DMS153 treated with DMSO at 0.1 percent for 48 hours (cell line): ENCODE measurements around the gene SLC25A26.
"Not testable (repeated sequence)": the region's sequence is repeated elsewhere in the genome, so short reads cannot be mapped to it uniquely, and the experiment has no call there.

Experiments
- DNase-seq: peaks from one replicate; lab custom pipeline; 2025; ENCODE audit not compliant: unreplicated experiment; lab: John Stamatoyannopoulos, UW

The SLC25A26 gene

GRCh38 chr3:66226093-66226492, 5.3 kb downstream of the SLC25A26 start:
- DNase-seq = not testable (repeated sequence)

- DNase-seq = no peak
Observed at GRCh38 chr3:66227051-66227450, 6.2 kb downstream of the SLC25A26 start.

DNA sequence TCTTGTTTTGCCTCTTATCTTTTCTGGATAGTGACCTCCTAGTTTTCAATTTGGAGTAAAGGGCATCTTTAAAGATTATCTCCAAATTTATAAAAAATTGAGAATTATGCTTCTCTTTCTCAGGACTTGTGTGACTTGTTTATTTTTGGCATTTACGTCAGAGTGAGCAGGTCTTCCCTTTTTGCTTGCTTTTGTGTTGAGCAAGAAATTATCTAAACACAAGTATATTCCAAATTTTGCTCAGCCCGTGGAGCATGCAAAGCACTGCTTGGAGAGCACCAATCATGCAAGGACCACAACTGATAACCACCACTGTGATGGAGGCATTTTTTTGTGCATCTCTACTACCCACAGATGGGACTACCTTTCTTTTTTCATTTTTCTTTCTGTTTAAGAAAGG, 7.1 kb downstream of the SLC25A26 start:
- DNase-seq = no peak

DNA sequence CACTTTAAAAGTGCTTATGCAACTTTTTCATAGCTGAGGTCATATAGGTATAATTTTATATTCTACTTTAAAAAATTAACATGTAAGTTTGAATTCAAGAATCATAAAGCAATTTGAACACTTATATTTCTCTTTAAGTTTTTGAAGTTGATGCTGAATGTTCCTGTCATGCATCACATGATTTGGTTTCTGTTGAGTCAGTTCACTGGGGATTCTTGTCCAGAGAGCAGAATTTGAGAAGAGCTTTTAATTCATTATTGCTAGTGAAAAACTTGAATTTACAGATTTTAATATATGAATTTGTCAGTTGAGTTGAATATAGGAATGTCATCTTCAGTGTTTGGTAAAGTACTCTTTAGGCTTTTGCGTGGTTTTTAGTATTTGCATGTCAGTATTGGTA, 7.9 kb downstream of the SLC25A26 start:
- DNase-seq = no peak

GRCh38 chr3:66229931-66230330, 9.1 kb downstream of the SLC25A26 start:
- DNase-seq = no peak

- DNase-seq = no peak
Observed at GRCh38 chr3:66233033-66233432, 12.2 kb downstream of the SLC25A26 start.

- no peak for DNase-seq
Observed at GRCh38 chr3:66236281-66236680, 15.5 kb downstream of the SLC25A26 start.

DNA sequence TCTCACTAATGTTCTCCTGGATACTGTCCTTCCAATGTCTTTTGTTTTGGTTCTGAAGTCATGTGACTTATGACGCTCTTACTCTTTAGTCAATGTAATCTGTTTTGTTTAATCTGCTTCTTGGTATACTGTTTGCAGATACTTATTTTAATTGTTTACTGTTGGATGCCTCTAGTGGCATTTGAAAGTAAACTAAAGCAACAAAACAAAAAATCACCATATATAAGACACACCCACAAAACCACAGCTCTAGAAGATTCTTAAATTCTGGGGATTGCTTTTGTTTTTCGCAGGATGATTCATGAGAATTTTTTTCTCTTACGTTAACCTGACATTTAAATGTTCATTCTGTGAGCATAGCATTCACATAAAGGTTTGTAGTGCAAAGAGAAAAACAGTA, 16.8 kb downstream of the SLC25A26 start:
- no peak for DNase-seq

DNA sequence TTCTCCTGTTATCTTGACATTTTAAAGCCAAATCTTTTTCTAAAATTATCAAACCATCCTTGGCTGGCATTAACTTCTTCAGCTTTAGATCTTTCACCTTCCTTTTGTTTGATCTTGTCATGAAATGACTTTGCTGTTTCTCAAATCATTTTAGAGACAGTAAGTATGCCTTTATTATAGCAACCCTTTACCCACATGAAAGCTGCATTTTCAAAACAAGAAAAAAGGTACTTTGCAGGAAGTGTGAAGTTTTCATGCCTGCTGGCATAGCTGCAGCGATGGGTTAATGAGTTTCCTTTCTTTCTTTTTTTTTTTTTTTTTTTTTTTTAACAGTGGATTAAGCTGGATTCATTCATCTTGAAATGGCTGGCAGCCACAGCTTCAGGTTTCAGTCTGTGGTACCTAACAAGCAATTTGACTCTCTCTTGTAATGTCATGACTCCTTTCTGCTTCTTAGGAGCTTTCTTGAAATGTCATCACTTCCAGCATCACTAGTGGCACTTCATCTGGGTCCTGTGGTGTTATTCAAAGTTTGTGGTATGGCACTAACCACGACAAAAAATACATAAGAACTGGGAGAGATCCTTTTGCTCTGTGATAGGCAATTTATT, 18.8 kb downstream of the SLC25A26 start:
- no peak for DNase-seq

- DNase-seq = no peak
Observed at GRCh38 chr3:66241466-66241865, 20.7 kb downstream of the SLC25A26 start.

DNA sequence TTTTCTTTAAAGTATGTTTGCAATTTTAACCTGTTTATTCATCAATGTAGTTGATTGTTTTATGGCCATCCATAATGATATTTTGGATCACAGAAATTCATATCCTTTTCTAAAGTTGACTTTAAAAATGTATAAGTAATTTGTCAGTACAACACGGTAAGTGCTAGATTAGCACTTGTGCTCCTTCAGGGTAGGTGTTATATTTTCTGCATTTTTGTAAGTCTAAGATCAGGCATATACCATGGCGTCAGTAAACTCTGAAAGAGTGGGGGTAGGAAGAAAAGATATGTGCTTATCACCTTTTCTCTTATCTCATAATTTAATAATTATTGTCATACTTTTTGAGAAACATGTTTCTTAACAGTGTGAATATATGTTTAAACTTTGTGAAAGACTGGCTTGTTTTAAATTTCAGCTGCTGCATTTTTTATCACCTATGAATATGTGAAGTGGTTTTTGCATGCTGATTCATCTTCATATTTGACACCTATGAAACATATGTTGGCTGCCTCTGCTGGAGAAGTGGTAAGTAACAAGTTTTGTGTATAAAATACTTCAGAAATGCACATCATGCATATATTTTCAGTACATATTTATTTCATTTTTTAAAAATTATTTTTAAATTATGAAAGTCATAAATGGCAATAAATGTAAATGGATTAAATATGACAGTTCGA, 22.1 kb downstream of the SLC25A26 start:
- no peak for DNase-seq

DNA sequence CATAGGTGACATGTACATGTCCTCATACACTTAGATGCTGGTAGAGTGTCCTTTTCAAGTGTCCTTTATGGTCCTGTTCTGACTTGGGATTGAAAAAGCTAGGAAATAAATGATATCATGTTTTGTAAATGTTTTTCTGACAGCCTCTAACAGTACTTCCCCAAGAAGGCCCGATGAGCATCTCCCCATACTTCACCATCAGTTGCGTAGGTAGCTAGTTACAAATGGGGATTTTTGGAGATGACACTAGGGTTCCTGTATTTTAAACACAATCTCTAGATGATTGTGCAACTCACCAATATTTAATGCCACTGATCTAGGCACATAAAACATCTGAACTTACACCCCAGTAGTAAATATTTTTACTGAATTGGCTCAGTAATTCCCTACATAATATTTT, 27.8 kb downstream of the SLC25A26 start:
- DNase-seq = no peak

DNA sequence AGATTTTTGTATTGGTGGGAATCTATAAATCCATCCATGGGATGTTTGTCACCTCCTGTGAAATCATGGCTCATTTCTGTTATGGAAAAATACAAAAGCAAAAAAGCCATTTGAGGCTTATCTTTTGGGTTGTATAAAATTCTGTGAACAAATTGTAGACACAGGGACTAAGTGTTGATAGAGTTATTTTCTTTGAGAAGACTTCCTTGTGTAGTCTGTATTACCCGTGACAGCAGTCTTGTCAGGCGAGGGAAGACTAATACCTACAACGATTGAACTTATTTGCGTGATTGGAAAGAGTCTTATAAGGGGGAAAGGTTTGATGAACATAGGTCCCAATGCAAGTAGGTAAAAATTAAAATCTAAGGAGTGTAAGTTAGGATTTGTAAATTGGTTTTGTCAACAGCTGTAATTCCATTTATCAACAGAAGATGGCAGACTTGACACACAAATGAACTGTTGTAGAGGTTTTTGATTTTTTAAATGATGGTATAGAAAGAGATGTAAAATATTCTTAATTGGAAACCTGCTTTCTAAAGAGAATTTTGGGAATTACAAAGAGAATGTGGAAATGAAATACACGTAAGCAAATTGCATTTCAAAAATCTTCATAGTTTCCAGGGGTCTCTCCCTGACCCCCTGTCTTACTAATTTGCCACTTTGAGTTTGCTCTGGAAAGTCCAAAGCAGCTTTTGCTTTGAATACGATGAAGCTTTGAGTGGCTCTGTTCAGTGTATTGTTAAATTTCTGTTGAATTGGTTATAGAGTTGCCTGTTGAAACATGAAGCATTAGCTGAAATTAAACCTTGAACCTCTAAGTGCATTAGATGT, 33.2 kb downstream of the SLC25A26 start:
- no peak for DNase-seq

GRCh38 chr3:66255865-66256264, 35.1 kb downstream of the SLC25A26 start:
- DNase-seq = no peak

GRCh38 chr3:66256806-66257205, 36.0 kb downstream of the SLC25A26 start:
- no peak for DNase-seq

GRCh38 chr3:66259566-66260255, 38.9 kb downstream of the SLC25A26 start:
- no peak for DNase-seq

DNA sequence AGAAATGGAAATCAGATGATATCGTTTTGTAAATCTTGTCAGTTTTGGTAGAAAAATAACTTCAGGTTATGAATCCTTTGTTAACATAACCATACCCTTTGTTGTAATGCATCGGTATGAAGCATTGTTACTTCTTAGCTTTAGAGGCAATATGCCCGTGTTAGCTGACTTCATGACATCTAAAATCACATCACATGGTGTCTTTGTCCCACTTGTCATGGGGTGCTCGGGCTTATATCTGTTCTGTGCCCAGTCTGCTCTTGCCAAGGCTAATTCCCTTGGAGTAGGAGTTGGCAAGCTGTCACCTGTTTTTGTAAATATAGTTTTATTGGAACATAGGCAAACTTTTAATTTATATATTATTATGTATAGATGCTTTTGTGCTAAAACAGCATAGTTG, 39.6 kb downstream of the SLC25A26 start:
- no peak for DNase-seq

- no peak for DNase-seq
Observed at GRCh38 chr3:66261355-66261754, 40.6 kb downstream of the SLC25A26 start.

GRCh38 chr3:66265649-66266048, 44.8 kb downstream of the SLC25A26 start:
- no peak for DNase-seq

DNA sequence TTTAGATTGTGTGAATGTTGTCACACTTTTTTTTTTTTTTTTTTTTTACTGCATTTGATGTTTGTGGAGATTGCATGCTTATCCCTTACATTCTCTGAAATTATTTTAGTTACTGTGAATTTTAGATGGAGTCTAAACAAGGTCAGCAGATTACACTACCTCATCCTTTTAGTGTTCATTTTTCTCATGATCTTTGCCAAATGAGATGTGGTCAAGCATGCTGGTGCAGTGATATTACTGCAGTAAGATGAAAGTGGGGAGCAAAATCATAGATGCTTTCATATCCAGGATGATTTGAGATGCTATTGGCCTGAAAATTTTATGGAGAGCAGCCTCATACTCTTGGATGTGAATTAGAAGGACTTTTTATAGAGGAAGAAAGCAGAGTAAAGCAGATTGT, 45.8 kb downstream of the SLC25A26 start:
- DNase-seq = no peak

GRCh38 chr3:66267031-66267430, 46.2 kb downstream of the SLC25A26 start:
- no peak for DNase-seq

DNA sequence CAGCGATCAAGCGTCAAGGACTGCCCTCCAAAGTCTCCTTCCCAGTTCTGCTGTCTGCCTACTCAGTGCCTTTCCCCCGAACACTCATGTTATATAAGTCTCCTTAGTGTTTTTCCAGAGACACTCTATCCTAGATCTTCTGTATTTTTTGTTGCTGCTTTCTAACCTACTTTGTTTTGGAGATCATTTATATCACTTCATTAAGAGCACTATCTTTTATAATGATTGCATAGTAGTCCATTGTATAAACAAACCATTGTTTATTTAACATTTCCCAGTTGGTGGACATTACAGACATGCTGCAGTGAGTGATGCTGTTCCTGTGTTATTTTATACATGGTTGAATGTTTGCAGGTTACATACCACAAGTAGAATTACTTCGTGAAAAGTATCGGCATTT, 47.1 kb downstream of the SLC25A26 start:
- DNase-seq = no peak
